HG02884 (cell line): ENCODE data around the gene MSH2.

Experiments
- ATAC-seq: cut with Tn5 transposase; IDR thresholded peaks from one replicate; pipeline ENCODE4 v1.9.1; 2021; ENCODE audit warnings: mild to moderate bottlenecking, moderate library complexity; ENCODE audit not compliant: unreplicated experiment

The MSH2 gene

GRCh38 chr2:47471429-47472116, 68.6 kb downstream of the MSH2 start:
- ATAC-seq, result no peak

GRCh38 chr2:47479863-47480262, 76.9 kb downstream of the MSH2 start:
- ATAC-seq, result no peak

GRCh38 chr2:47483191-47483590, 80.2 kb downstream of the MSH2 start:
- ATAC-seq, result no peak

- ATAC-seq, result no peak
Observed at GRCh38 chr2:47484396-47484795, 81.4 kb downstream of the MSH2 start.

GRCh38 chr2:47485177-47485576, 82.2 kb downstream of the MSH2 start:
- ATAC-seq, result no peak

GRCh38 chr2:47485751-47486300, 82.9 kb downstream of the MSH2 start:
- no peak for ATAC-seq

- peak; percentile 91 for ATAC-seq
Observed at GRCh38 chr2:47486841-47487497, 84.0 kb downstream of the MSH2 start.

GRCh38 chr2:47487498-47487875, 84.5 kb downstream of the MSH2 start:
- ATAC-seq, result no peak

- no peak for ATAC-seq
Observed at GRCh38 chr2:47488870-47489584, 86.1 kb downstream of the MSH2 start.

- no peak for ATAC-seq
Observed at GRCh38 chr2:47490406-47490805, 87.5 kb downstream of the MSH2 start.

- no peak for ATAC-seq
Observed at GRCh38 chr2:47493317-47494035, 90.5 kb downstream of the MSH2 start.

- no peak for ATAC-seq
Observed at GRCh38 chr2:47494267-47495130, 91.5 kb downstream of the MSH2 start.

- no peak for ATAC-seq
Observed at GRCh38 chr2:47497843-47498460, 95.0 kb downstream of the MSH2 start.

- no peak for ATAC-seq
Observed at GRCh38 chr2:47499093-47499492, 96.1 kb downstream of the MSH2 start.

- ATAC-seq, result no peak
Observed at GRCh38 chr2:47499621-47500309, 96.8 kb downstream of the MSH2 start.

GRCh38 chr2:47501374-47502200, 98.6 kb downstream of the MSH2 start:
- no peak for ATAC-seq

GRCh38 chr2:47502498-47502897, 99.5 kb downstream of the MSH2 start:
- peak; percentile 67 for ATAC-seq

- ATAC-seq, result peak; percentile 78
Observed at GRCh38 chr2:47503481-47504070, 100.6 kb downstream of the MSH2 start.
